Measurements from ENCODE around the gene PCNX3.

PCNX3 gene

GRCh38 chr11:65615229-65615949, at the start of gene PCNX3:
TSS of gene PCNX3 (plus strand) at chr11:65615776. CDS start at chr11:65616312, 536 bp downstream.
- peak; percentile 100 for DNase-seq

DNA sequence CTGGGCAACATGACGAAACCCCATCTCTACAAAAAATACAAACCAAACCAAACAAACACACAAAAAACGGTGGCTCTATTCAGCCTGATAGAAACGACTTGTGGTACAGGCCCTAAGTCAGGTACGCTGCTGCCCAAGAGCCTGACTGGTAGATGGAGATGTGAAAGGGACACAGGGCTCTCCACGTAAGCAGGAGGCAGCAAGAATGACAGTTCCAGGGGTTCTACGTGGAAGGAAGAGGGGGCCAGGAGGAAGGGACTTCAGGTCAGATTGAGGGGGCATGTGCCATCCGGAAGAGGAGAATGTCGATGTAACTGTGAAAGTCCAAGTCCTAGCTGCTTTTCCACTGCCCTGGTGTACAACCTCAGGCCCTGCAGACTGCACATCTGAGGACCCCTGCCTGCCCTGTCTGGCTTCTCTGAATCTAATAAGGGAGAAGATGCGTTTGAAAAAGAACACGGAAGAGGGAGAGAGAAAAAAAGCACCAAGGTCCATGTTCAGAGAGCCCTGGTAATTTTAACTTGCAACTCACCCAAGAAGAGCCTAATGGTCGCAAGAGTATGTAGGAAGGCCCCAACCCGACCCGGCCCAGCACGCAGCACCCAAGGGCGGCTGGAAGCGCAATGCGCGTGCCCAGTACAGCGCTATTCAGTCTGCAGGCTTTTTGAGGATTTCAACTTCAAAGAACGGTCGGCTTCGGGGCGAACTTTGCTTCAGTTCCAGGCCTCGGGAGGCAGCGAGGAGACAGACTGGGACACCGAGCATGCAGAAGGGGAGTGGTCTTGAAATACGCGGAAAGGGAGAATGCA, 46.2 kb upstream of the PCNX3 start:
- no peak for DNase-seq

- peak; percentile 98 for DNase-seq
These were observed 45.3 kb upstream of the PCNX3 start, which contains the start of gene ZNRD2 for GRCh38 chr11:65569973-65570918. TSS of gene ZNRD2 (plus strand) at chr11:65570477. CDS start at chr11:65570492, 15 bp downstream.

DNA sequence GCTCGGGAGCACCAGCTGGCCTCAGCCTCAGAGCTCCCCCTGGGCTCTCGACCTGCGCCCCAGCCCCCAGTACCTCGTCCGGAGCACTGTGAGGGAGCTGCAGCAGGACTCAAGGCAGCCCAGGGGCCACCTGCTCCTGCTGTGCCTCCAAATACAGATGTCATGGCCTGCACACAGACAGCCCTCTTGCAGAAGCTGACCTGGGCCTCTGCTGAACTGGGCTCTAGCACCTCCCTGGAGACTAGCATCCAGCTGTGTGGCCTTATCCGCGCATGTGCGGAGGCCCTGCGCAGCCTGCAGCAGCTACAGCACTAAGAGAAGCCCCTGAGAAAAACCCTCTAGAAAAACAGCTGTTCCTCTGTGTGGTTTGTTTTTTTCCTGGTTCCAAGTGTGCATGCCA, 44.2 kb upstream of the PCNX3 start:
- DNase-seq: no peak

DNA sequence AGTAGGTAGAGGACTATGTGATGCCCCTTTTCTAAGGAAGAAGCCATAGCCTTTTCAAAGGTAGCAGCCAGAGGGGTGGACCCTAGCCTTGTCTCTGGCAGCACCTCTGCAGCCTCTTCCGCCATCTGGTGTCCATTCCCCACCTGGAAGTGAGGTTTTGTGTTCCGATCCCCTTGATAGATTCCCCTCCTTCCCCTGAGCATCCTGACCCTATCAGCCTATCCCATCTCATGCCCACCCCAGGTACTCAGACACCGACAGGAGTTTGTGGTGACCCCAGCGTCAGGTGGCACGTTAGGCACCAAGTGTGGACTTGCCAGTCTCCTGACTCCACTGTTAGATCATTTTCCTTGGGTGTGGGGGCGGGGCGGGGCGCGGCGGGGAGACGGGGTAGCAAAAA, 43.6 kb upstream of the PCNX3 start:
- DNase-seq: no peak

- peak; percentile 95 for DNase-seq
These were observed 43.1 kb upstream of the PCNX3 start, which contains the start of gene FAM89B for GRCh38 chr11:65572356-65573051. TSS of gene FAM89B (plus strand) at chr11:65572538. CDS start at chr11:65572670, 132 bp downstream.

GRCh38 chr11:65573391-65574079, 42.0 kb upstream of the PCNX3 start:
- DNase-seq: peak; percentile 47

- DNase-seq: peak; percentile 97
These were observed 41.3 kb upstream of the PCNX3 start for GRCh38 chr11:65574109-65574810.

DNA sequence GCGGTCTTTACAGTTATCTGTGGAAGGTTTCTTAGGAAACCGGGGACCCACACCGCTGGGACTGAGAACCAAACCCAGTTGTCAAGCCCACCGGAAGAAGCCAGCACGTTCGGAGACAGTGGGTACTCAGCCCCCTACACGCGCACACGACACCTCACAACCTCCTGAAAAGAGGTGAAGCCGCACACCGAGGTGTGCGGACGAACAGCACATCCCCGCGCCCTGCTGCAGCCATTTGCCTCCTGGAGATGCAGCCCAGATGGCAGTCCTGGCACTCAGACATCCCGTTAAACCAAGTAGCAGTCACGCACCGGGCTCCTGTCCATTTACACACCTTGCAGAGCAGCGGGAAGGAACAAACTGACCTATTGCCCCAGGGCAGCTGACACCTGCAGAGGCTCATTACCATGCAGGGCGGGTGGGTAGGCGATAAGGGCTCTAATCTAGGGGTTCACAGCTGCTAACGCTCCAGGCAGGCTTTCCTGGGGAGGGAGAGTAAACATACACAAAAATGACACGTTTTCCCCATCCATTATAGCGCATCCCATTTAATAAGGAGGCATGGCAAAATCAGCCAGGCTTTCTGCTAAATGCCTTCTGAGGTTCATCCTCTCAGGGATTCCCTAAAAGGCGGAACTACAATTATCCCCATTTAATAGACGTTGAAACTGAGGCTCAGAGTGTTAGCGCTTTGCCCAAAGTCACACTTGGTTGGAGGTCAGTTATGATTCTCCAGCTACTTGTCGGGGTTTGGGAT, 40.6 kb upstream of the PCNX3 start:
- DNase-seq: no peak

- DNase-seq: peak; percentile 80
These were observed 39.9 kb upstream of the PCNX3 start, which contains the start of gene EHBP1L1 for GRCh38 chr11:65575568-65576231. TSS of gene EHBP1L1 (plus strand) at chr11:65576053. CDS start at chr11:65576303, 250 bp downstream.

DNA sequence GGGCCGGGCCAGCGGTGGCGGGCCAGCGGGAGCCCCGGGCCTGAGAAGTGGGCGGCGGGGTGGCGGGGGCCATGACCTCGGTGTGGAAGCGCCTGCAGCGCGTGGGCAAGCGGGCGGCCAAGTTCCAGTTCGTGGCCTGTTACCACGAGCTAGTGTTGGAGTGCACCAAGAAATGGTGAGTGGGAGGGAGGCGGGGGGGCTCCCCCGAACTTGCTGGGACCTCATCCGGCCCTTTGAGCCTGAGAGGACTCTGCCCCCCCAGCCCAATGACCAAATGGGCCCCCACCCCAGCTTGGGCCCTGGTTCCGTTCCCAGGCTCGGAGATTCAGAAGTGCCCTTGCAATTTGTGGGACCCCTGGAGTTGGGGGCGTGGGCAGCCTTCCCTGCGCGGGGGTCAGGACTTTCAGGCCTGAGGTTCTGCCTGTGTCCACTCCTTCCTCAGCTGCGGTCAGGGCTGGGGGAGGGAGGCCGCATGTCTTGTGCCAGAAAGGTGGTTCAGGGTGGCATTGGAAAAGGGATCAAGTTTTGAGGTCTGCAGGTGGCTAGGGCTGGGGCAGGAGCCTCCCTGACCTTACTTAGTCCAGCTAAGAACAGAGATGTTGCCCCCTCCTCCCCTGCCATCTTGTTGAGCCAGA, 39.2 kb upstream of the PCNX3 start:
- DNase-seq: no peak

- DNase-seq: peak; percentile 80
These were observed 38.5 kb upstream of the PCNX3 start for GRCh38 chr11:65576867-65577755.

- no peak for DNase-seq
These were observed 37.8 kb upstream of the PCNX3 start for GRCh38 chr11:65577756-65578109.

- no peak for DNase-seq
These were observed 37.4 kb upstream of the PCNX3 start for GRCh38 chr11:65578134-65578533.

- no peak for DNase-seq
These were observed 36.9 kb upstream of the PCNX3 start for GRCh38 chr11:65578667-65579066.

DNA sequence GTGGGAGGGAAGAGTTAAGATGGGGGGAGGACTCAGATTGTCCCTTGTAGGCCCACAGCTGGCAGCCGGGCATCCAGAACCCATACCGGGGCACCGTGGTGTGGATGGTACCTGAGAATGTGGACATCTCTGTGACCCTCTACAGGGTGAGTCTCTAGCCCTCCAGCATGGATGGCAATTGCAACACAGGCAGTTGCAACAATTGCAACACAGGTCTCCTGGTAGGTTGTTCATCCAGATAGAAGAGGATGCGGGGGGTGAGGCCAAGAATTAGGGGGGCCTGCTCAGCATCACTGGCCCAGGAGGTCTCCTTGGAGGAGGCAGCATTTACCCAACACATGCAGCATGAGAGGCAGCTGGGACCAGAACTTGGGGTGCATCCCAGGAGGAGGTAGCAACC, 36.3 kb upstream of the PCNX3 start:
- DNase-seq: no peak

DNA sequence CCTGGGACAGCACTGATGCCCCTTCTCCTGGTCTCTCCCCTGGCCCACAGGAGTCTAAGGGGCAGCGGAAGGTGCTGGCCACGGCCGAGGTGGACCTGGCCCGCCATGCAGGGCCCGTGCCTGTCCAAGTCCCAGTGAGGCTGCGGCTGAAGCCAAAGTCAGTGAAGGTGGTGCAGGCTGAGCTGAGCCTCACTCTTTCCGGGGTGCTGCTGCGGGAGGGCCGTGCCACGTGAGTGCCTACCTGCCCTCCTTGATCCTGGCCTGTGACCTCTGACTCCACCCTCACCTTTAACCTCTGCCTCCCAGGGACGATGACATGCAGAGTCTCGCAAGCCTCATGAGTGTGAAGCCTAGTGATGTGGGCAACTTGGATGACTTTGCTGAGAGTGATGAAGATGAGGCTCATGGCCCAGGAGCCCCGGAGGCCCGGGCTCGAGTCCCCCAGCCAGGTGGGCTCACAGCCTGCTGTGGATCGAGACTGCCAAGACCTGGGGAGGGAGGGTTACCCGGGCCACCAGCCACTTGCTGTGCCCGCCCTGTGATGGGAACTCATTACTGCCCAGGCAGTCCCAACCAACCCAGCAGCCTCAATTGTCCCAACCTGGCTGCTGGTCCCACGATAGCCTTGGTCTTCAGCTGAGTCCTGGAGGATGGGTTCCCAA, 35.4 kb upstream of the PCNX3 start:
- DNase-seq: no peak
